ENCODE data around the gene LMAN2.

GRCh38 chr5:177358370-177358819, 6.9 kb upstream of the LMAN2 start:
- no peak for TF ChIP-seq CTCF (IDR thresholded peaks at IDR 0.05; ENCODE audit: low read length)
- no peak for TF ChIP-seq EZH2 (IDR thresholded peaks at IDR 0.05; ENCODE audit: borderline replicate concordance, low read length)
